Hepatocyte (in vitro differentiated cells): ENCODE measurements around the gene ASPHD2.

Source experiments
- CTCF ChIP-seq: fragments of 200-600 bp; sonication (generic); IDR thresholded peaks from 2 replicates; pipeline ENCODE4 v1.5.1; 2016; ENCODE audit warnings: antibody characterized with exemption, mild to moderate bottlenecking; ENCODE audit not compliant: poor library complexity
- EZH2 ChIP-seq: fragments of 200-600 bp; sonication (generic); IDR thresholded peaks from 2 replicates; pipeline ENCODE4 v1.6.1; 2016; ENCODE audit warnings: antibody characterized with exemption, mild to moderate bottlenecking, borderline replicate concordance
- EZH2phosphoT487 ChIP-seq: fragments of 200-600 bp; sonication (generic); IDR thresholded peaks from one replicate; pipeline ENCODE4 v1.6.1; 2018; ENCODE audit warnings: antibody characterized with exemption, mild to moderate bottlenecking, low read depth, moderate library complexity; ENCODE audit not compliant: unreplicated experiment, severe bottlenecking

- TF ChIP-seq CTCF = no peak
- no peak for TF ChIP-seq EZH2phosphoT487
- no peak for TF ChIP-seq EZH2
These were observed 48.8 kb upstream of the ASPHD2 start for GRCh38 chr22:26380072-26380830.
